Parathyroid adenoma (tissue), 2 donors: ENCODE data around the gene MXD1.

Experiments used
- H2AFZ ChIP-seq: fragments of 300-600 bp; sonication (generic); one replicate; pipeline ENCODE4 v1.7.0; 2017; ENCODE audit warnings: antibody characterized with exemption, mild to moderate bottlenecking
- H3K27ac ChIP-seq: fragments of 300-600 bp; sonication (generic); one replicate; pipeline ENCODE4 v1.7.0; 2017
- H3K27me3 ChIP-seq: fragments of 300-600 bp; sonication (generic); one replicate; pipeline ENCODE4 v1.7.0; 2017; ENCODE audit warnings: low read length; ENCODE audit not compliant: control insufficient read depth, insufficient read depth
- H3K36me3 ChIP-seq: fragments of 300-600 bp; sonication (generic); one replicate; pipeline ENCODE4 v1.7.0; 2017; ENCODE audit warnings: low read length; ENCODE audit not compliant: control insufficient read depth, insufficient read depth
- H3K4me1 ChIP-seq: fragments of 300-600 bp; sonication (generic); one replicate; pipeline ENCODE4 v1.7.0; 2017; ENCODE audit warnings: control low read depth
- H3K4me2 ChIP-seq: fragments of 300-600 bp; sonication (generic); one replicate; pipeline ENCODE4 v1.7.0; 2017; ENCODE audit warnings: low read length
- H3K4me3 ChIP-seq: fragments of 300-600 bp; sonication (generic); one replicate; pipeline ENCODE4 v1.7.0; 2017; ENCODE audit warnings: low read depth, low read length
- H3K79me2 ChIP-seq: fragments of 300-600 bp; sonication (generic); one replicate; pipeline ENCODE4 v1.7.0; 2017; ENCODE audit warnings: control low read depth
- H3K9ac ChIP-seq: fragments of 300-600 bp; sonication (generic); one replicate; pipeline ENCODE4 v1.7.0; 2017; ENCODE audit warnings: mild to moderate bottlenecking
- H3K9me3 ChIP-seq: fragments of 300-600 bp; sonication (generic); one replicate; pipeline ENCODE4 v1.7.0; 2017; ENCODE audit warnings: low read length; ENCODE audit not compliant: control insufficient read depth
- TF ChIP-seq, protein P1 (sequence below): fragments of 300-600 bp; sonication (generic); IDR thresholded peaks from one replicate; pipeline ENCODE4 v1.7.0; 2017; ENCODE audit warnings: antibody characterized with exemption, mild to moderate bottlenecking
- donor health status: primary hyperparathyroidism.

The MXD1 gene

GRCh38 chr2:69964353-69964841 lies 49.5 kb downstream of the MXD1 start:
- Histone ChIP-seq H2AFZ (no peak overlapping the region), H3K27me3 (no peaks in the 10 kb centered on the region), H3K9ac (no peak overlapping the region), H3K79me2 (no peaks in the 10 kb centered on the region), H3K36me3 (no peaks in the 10 kb centered on the region), H3K4me2 (no peak overlapping the region), H3K4me1 (no peaks in the 10 kb centered on the region), H3K27ac (no peak overlapping the region), H3K9me3 (no peaks in the 10 kb centered on the region), H3K4me3 (no peak overlapping the region)
- TF ChIP-seq, protein P1, sequence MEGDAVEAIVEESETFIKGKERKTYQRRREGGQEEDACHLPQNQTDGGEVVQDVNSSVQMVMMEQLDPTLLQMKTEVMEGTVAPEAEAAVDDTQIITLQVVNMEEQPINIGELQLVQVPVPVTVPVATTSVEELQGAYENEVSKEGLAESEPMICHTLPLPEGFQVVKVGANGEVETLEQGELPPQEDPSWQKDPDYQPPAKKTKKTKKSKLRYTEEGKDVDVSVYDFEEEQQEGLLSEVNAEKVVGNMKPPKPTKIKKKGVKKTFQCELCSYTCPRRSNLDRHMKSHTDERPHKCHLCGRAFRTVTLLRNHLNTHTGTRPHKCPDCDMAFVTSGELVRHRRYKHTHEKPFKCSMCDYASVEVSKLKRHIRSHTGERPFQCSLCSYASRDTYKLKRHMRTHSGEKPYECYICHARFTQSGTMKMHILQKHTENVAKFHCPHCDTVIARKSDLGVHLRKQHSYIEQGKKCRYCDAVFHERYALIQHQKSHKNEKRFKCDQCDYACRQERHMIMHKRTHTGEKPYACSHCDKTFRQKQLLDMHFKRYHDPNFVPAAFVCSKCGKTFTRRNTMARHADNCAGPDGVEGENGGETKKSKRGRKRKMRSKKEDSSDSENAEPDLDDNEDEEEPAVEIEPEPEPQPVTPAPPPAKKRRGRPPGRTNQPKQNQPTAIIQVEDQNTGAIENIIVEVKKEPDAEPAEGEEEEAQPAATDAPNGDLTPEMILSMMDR: no peak

GRCh38 chr2:69965756-69966445 lies 51.0 kb downstream of the MXD1 start:
- Histone ChIP-seq H3K9ac (no peak overlapping the region), H3K27me3 (no peaks in the 10 kb centered on the region), H3K79me2 (no peaks in the 10 kb centered on the region), H3K4me1 (no peaks in the 10 kb centered on the region), H3K27ac (no peak overlapping the region), H3K4me3 (no peak overlapping the region), H2AFZ (no peak overlapping the region), H3K4me2 (no peak overlapping the region), H3K9me3 (no peaks in the 10 kb centered on the region), H3K36me3 (no peaks in the 10 kb centered on the region)
- TF ChIP-seq, protein P1: no peak

- H3K4me2 ChIP-seq: no peak overlapping the region
- H3K79me2 ChIP-seq: no peaks in the 10 kb centered on the region
- TF ChIP-seq, protein P1: no peak
- no peaks in the 10 kb centered on the region for H3K36me3 ChIP-seq
- H3K4me3 ChIP-seq: no peak overlapping the region
- H3K27ac ChIP-seq: no peak overlapping the region
- H2AFZ ChIP-seq: no peak overlapping the region
- H3K4me1 ChIP-seq: no peaks in the 10 kb centered on the region
- H3K9ac ChIP-seq: no peak overlapping the region
- H3K27me3 ChIP-seq: no peaks in the 10 kb centered on the region
- H3K9me3 ChIP-seq: no peaks in the 10 kb centered on the region
These were observed 51.6 kb downstream of the MXD1 start for GRCh38 chr2:69966496-69966895.

GRCh38 chr2:69968609-69969008 lies 53.7 kb downstream of the MXD1 start:
- H3K79me2 ChIP-seq: no peaks in the 10 kb centered on the region
- H3K9ac ChIP-seq: no peak overlapping the region
- H2AFZ ChIP-seq: no peak overlapping the region

More at GRCh38 chr2:69968609-69969008, 53.7 kb downstream of the MXD1 start:
- H3K4me3 ChIP-seq: no peak overlapping the region
- no peaks in the 10 kb centered on the region for H3K27me3 ChIP-seq
- no peak overlapping the region for H3K27ac ChIP-seq
- TF ChIP-seq, protein P1: no peak
- no peaks in the 10 kb centered on the region for H3K9me3 ChIP-seq
- H3K4me1 ChIP-seq: no peaks in the 10 kb centered on the region
- no peak overlapping the region for H3K4me2 ChIP-seq
- H3K36me3 ChIP-seq: no peaks in the 10 kb centered on the region
